Keratinocyte (primary cell): Measurements from ENCODE around the gene RTP3. TPM values are rescaled to one million over a fixed set of nuclear protein-coding genes. Genes with fewer than 3 reads are reported as not detected.

Source experiments
- DNase-seq: peaks from one replicate; pipeline ENCODE4 v3.0.0-alpha.2; 2011; ENCODE audit warnings: low read depth, missing footprints, low spot score
- FAIRE-seq: peaks from 2 replicates; lab custom pipeline; 2011; peaks lifted over from hg19 to GRCh38; lab: Jason Lieb, UNC
- H2AFZ ChIP-seq: 2 replicates; pipeline ENCODE4 v1.6.0; 2012; ENCODE audit warnings: low read length, control low read depth, inconsistent platforms; ENCODE audit not compliant: control insufficient read depth
- H3K27ac ChIP-seq: 2 replicates; pipeline ENCODE4 v1.5.1; 2011; ENCODE audit warnings: low read length; ENCODE audit not compliant: control insufficient read depth, insufficient read depth
- H3K27me3 ChIP-seq: 3 replicates; pipeline ENCODE4 v1.6.0; 2011; ENCODE audit warnings: low read length; ENCODE audit not compliant: control insufficient read depth, insufficient read depth; ENCODE audit errors: extremely low read depth
- H3K36me3 ChIP-seq, 2 experiments: 2 replicates in 1 of 2; 3 replicates in 1 of 2; pipeline ENCODE4 v1.5.1; 2011; ENCODE audit warnings: low read length in 2 of 2, mild to moderate bottlenecking in 1 of 2; ENCODE audit not compliant: control insufficient read depth in 2 of 2, insufficient read depth in 2 of 2; ENCODE audit errors: extremely low read depth in 1 of 2
- H3K4me1 ChIP-seq: 3 replicates; pipeline ENCODE4 v1.5.1; 2011; ENCODE audit warnings: low read length; ENCODE audit not compliant: control insufficient read depth, insufficient read depth; ENCODE audit errors: extremely low read depth
- H3K4me2 ChIP-seq: 3 replicates; pipeline ENCODE4 v1.6.0; 2011; ENCODE audit warnings: low read depth, low read length; ENCODE audit not compliant: control insufficient read depth, insufficient read depth; ENCODE audit errors: extremely low read depth
- H3K4me3 ChIP-seq, 3 experiments: fragments of 200-600 bp in 1 of 3; sonication (generic) in 1 of 3; 2 replicates in 2 of 3; 3 replicates in 1 of 3; pipeline ENCODE4 v1.5.1; 2011 to 2016; ENCODE audit warnings: low read length in 3 of 3, mild to moderate bottlenecking in 3 of 3, control low read depth in 2 of 3, inconsistent platforms in 1 of 3, low read depth in 1 of 3, mixed read lengths in 1 of 3, mixed run types in 1 of 3, moderate library complexity in 1 of 3; ENCODE audit not compliant: control insufficient read depth in 2 of 3, insufficient read depth in 2 of 3; ENCODE audit errors: extremely low read depth in 1 of 3
- H3K79me2 ChIP-seq: 2 replicates; pipeline ENCODE4 v1.6.0; 2012; ENCODE audit warnings: low read length; ENCODE audit not compliant: control insufficient read depth, insufficient read depth
- H3K9ac ChIP-seq: 3 replicates; pipeline ENCODE4 v1.6.0; 2011; ENCODE audit warnings: low read length; ENCODE audit not compliant: control insufficient read depth, insufficient read depth; ENCODE audit errors: extremely low read depth
- H3K9me1 ChIP-seq: 3 replicates; pipeline ENCODE4 v1.6.0; 2011; ENCODE audit warnings: low read length; ENCODE audit not compliant: control insufficient read depth, insufficient read depth; ENCODE audit errors: extremely low read depth
- H3K9me3 ChIP-seq: 2 replicates; pipeline ENCODE4 v1.5.1; 2012; ENCODE audit warnings: low read depth, low read length; ENCODE audit not compliant: control insufficient read depth
- H4K20me1 ChIP-seq: 3 replicates; pipeline ENCODE4 v1.6.0; 2011; ENCODE audit warnings: low read length; ENCODE audit not compliant: control insufficient read depth, insufficient read depth; ENCODE audit errors: extremely low read depth
- EZH2 ChIP-seq: IDR thresholded peaks from one replicate; pipeline ENCODE4 v1.6.1; 2012; ENCODE audit warnings: inconsistent platforms, mild to moderate bottlenecking, low read length, moderate library complexity
- dilution Hi-C: fragments of 300-500 bp; cut with MboI; formaldehyde crosslinking; loops from one replicate; pipeline ENCODE4 v1.7.0; 2020; ENCODE audit warnings: low sequenced_read_pairs; ENCODE audit not compliant: extremely low pct_ligation_motif_present
- polyA plus RNA-seq, 5 experiments: library from polyadenylated mRNA; depleted of rRNA in 3 of 5; stranded (reverse) in 3 of 5; stranded (forward) in 1 of 5; unstranded in 1 of 5; fragments of >200 nt; gene quantifications; 1 replicate in 1 of 5; 2 replicates in 3 of 5; 3 replicates in 1 of 5; pipeline versions ENCODE4 v1.2.1 to v1.2.3, GENCODE V29; 2011 to 2012; ENCODE audit warnings: missing spikeins in 2 of 5, low read depth in 1 of 5, low replicate concordance in 1 of 5
- TF ChIP-seq, protein P1 (sequence below), 3 experiments: IDR thresholded peaks in 1 of 3; conservative IDR thresholded peaks in 1 of 3; optimal IDR thresholded peaks in 1 of 3; 2 replicates in 2 of 3; 3 replicates in 1 of 3; pipeline versions ENCODE3 to v1.5.1; 2011; ENCODE audit warnings: low read length in 3 of 3, mild to moderate bottlenecking in 3 of 3, moderate library complexity in 2 of 3, control low read depth in 1 of 3, inconsistent platforms in 1 of 3; ENCODE audit not compliant: insufficient read depth in 2 of 3; ENCODE audit errors: extremely low read depth in 1 of 3

The RTP3 gene
- polyA plus RNA-seq, 1 donor (not counting 4 experiments of a cell fraction or from before 2014, with no cell fraction given), result not detected

DNA sequence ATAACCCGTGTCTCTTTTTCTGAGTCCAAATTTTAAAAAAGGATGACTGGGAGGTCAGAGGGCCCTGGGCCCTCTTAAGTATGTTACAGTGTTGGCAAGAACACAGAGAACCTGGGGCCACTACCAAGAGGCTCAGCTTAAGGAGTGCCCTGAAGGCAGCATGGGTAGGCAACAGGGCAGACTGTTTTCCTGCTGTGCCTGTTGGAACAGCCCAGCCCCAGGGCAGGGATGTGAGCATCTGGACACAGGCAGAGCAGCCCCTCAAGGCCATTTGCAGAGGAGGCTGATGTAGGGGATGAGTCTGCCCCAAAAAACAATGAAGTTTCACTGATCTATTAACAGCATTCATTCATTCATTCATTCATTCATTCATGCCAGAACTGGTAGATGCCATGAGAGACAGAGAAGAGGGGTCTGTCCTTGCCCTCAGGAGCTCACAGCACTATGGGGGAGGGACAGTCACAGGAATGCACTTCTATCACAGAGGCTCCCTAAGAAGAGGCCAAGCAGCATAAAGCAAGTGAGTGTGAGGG lies 30.8 kb upstream of the RTP3 start:
- H3K27me3 ChIP-seq, result peaks cover 45% of the 10 kb centered on the region
- FAIRE-seq (no peak), DNase-seq (no peak)
- H3K27ac ChIP-seq, result no peak overlapping the region
- no peaks in the 10 kb centered on the region for H3K9me3 ChIP-seq
- TF ChIP-seq, protein P1, sequence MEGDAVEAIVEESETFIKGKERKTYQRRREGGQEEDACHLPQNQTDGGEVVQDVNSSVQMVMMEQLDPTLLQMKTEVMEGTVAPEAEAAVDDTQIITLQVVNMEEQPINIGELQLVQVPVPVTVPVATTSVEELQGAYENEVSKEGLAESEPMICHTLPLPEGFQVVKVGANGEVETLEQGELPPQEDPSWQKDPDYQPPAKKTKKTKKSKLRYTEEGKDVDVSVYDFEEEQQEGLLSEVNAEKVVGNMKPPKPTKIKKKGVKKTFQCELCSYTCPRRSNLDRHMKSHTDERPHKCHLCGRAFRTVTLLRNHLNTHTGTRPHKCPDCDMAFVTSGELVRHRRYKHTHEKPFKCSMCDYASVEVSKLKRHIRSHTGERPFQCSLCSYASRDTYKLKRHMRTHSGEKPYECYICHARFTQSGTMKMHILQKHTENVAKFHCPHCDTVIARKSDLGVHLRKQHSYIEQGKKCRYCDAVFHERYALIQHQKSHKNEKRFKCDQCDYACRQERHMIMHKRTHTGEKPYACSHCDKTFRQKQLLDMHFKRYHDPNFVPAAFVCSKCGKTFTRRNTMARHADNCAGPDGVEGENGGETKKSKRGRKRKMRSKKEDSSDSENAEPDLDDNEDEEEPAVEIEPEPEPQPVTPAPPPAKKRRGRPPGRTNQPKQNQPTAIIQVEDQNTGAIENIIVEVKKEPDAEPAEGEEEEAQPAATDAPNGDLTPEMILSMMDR (optimal IDR thresholded peaks at IDR 0.05 in 1 of 3, IDR thresholded peaks at IDR 0.05 in 1 of 3, conservative IDR thresholded peaks at IDR 0.05 in 1 of 3; ENCODE audit: extremely low read depth in 1 of 3, insufficient read depth in 2 of 3, low read length in 3 of 3), result no peak
- no peak for TF ChIP-seq EZH2
- no peaks in the 10 kb centered on the region for H3K79me2 ChIP-seq
- no peak overlapping the region for H2AFZ ChIP-seq
- no peaks in the 10 kb centered on the region for H3K9me1 ChIP-seq
- no peak overlapping the region for H3K9ac ChIP-seq
- dilution Hi-C loops, result no loop called here
- H3K4me1 ChIP-seq, result no peaks in the 10 kb centered on the region
- H3K36me3 ChIP-seq, result no peaks in the 10 kb centered on the region
- H4K20me1 ChIP-seq, result no peaks in the 10 kb centered on the region
- no peak overlapping the region for H3K4me2 ChIP-seq
- H3K4me3 ChIP-seq, result no peak overlapping the region

DNA sequence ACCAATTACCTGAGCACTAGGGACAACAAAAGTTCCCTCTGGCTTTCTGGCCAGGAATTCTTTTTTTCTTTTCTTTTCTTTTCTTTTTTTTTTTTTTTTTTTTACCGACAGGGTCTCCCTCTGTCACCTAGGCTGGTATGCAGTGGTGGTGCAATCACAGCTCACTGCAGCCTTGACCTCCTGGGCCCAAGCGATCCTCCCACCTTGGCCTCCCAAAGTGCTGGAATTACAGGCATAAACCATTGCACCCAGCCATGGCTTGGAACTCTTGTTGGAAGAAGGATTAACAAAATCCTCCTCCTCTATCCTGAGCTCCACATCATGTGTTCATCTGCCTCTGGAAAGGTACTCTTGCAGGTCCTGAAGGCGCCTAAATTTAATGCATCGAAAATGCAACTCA lies 30.2 kb upstream of the RTP3 start:
- Histone ChIP-seq H3K27me3 (peaks cover 47% of the 10 kb centered on the region), H3K9me1 (no peaks in the 10 kb centered on the region), H3K79me2 (no peaks in the 10 kb centered on the region), H4K20me1 (no peaks in the 10 kb centered on the region), H3K4me3 (no peak overlapping the region), H3K4me1 (no peaks in the 10 kb centered on the region), H3K9me3 (no peaks in the 10 kb centered on the region), H3K4me2 (no peak overlapping the region), H2AFZ (no peak overlapping the region), H3K27ac (no peak overlapping the region), H3K9ac (no peak overlapping the region), H3K36me3 (no peaks in the 10 kb centered on the region)
- dilution Hi-C loops, result no loop called here
- DNase-seq, result no peak
- no peak for FAIRE-seq
- TF ChIP-seq EZH2, result no peak
- TF ChIP-seq, protein P1 (optimal IDR thresholded peaks at IDR 0.05 in 1 of 3, IDR thresholded peaks at IDR 0.05 in 1 of 3, conservative IDR thresholded peaks at IDR 0.05 in 1 of 3; ENCODE audit: extremely low read depth in 1 of 3, insufficient read depth in 2 of 3, low read length in 3 of 3), result no peak
